CD14-positive monocyte (primary cell): ENCODE results near the gene FMO3. TPM values are rescaled to one million over a fixed set of nuclear protein-coding genes. Genes with fewer than 3 reads are reported as not detected.

Experiments
- DNase-seq, 3 donors: peaks; one replicate each; pipeline ENCODE4 v3.0.0-alpha.2; 2011 to 2022
- H2AFZ ChIP-seq: 2 replicates; pipeline ENCODE4 v1.6.0; 2012; ENCODE audit warnings: mild to moderate bottlenecking, low read depth, low read length, inconsistent platforms; ENCODE audit not compliant: insufficient read depth, poor library complexity, severe bottlenecking
- H3K27ac ChIP-seq, 2 donors: 1 replicate in 1 of 2; 2 replicates in 1 of 2; pipeline ENCODE4 v1.5.1; 2012 to 2013; ENCODE audit warnings: low read length in 2 of 2, control low read depth in 1 of 2, inconsistent platforms in 1 of 2, low read depth in 1 of 2, mild to moderate bottlenecking in 1 of 2
- H3K27me3 ChIP-seq, 2 donors: one replicate each; pipeline versions ENCODE4 v1.6.0 to v1.6.1; 2011 to 2013; ENCODE audit warnings: low read length in 2 of 2; ENCODE audit not compliant: control insufficient read depth in 2 of 2, insufficient read depth in 2 of 2
- H3K36me3 ChIP-seq, 2 donors: replicated peaks in 1 of 2; 1 replicate in 1 of 2; 2 replicates in 1 of 2; pipeline versions ENCODE4 v1.5.1 to v1.6.1; 2012 to 2013; ENCODE audit warnings: low read length in 2 of 2, control low read depth in 1 of 2, inconsistent platforms in 1 of 2, mild to moderate bottlenecking in 1 of 2; ENCODE audit not compliant: insufficient read depth in 2 of 2, control insufficient read depth in 1 of 2
- H3K4me1 ChIP-seq, 2 donors: 1 replicate in 1 of 2; 2 replicates in 1 of 2; pipeline versions ENCODE4 v1.5.1 to v1.6.1; 2012 to 2013; ENCODE audit warnings: low read length in 2 of 2, control low read depth in 1 of 2, inconsistent platforms in 1 of 2, mild to moderate bottlenecking in 1 of 2, moderate library complexity in 1 of 2; ENCODE audit not compliant: insufficient read depth in 2 of 2, control insufficient read depth in 1 of 2
- H3K4me2 ChIP-seq: replicated peaks from 2 replicates; pipeline ENCODE3; 2012; ENCODE audit warnings: low read length, moderate library complexity, mild to moderate bottlenecking; ENCODE audit not compliant: poor library complexity, severe bottlenecking; ENCODE audit errors: extremely low read depth
- H3K4me3 ChIP-seq, 3 experiments: fragments of 200-600 bp in 1 of 3; sonication (generic) in 1 of 3; replicated peaks in 1 of 3; 1 replicate in 2 of 3; 2 replicates in 1 of 3; pipeline ENCODE4 v1.5.1; 2011 to 2013; ENCODE audit warnings: low read length in 3 of 3, mild to moderate bottlenecking in 3 of 3, control low read depth in 2 of 3, low read depth in 2 of 3, inconsistent platforms in 1 of 3, moderate library complexity in 1 of 3
- H3K79me2 ChIP-seq: 2 replicates; pipeline ENCODE4 v1.6.0; 2012; ENCODE audit warnings: mild to moderate bottlenecking, control low read depth, inconsistent platforms, low read length, moderate library complexity; ENCODE audit not compliant: insufficient read depth
- H3K9ac ChIP-seq: 2 replicates; pipeline ENCODE4 v1.6.0; 2017; ENCODE audit warnings: low read length, mild to moderate bottlenecking; ENCODE audit not compliant: insufficient read depth, poor library complexity, severe bottlenecking
- H3K9me3 ChIP-seq, 2 donors: replicated peaks in 1 of 2; 1 replicate in 1 of 2; 2 replicates in 1 of 2; pipeline versions ENCODE4 v1.5.1 to v1.6.1; 2012 to 2013; ENCODE audit warnings: low read length in 2 of 2, control low read depth in 1 of 2; ENCODE audit not compliant: control insufficient read depth in 1 of 2, insufficient read depth in 1 of 2
- H4K20me1 ChIP-seq: 2 replicates; pipeline ENCODE4 v1.6.0; 2012; ENCODE audit warnings: mild to moderate bottlenecking, low read length, control low read depth, moderate library complexity; ENCODE audit not compliant: insufficient read depth
- H3K27ac Mint-ChIP-seq, 7 donors: one replicate each; pipeline ENCODE4 v1.8.0; 2020; ENCODE audit warnings: mild to moderate bottlenecking in 7 of 7, mixed read lengths in 7 of 7, moderate library complexity in 6 of 7, inconsistent platforms in 2 of 7
- H3K27me3 Mint-ChIP-seq, 3 donors: one replicate each; pipeline ENCODE4 v1.8.0; 2021 to 2022; ENCODE audit warnings: low read depth in 3 of 3, mild to moderate bottlenecking in 3 of 3, mixed read lengths in 3 of 3, moderate library complexity in 3 of 3, inconsistent platforms in 1 of 3
- H3K36me3 Mint-ChIP-seq, 2 donors: one replicate each; pipeline ENCODE4 v1.8.0; 2020; ENCODE audit warnings: mixed read lengths in 2 of 2, inconsistent platforms in 1 of 2, mild to moderate bottlenecking in 1 of 2
- H3K4me1 Mint-ChIP-seq: one replicate; pipeline ENCODE4 v1.8.0; 2020; ENCODE audit warnings: mild to moderate bottlenecking, mixed read lengths
- H3K4me3 Mint-ChIP-seq, 2 donors: one replicate each; pipeline ENCODE4 v1.8.0; 2020; ENCODE audit warnings: mild to moderate bottlenecking in 2 of 2, mixed read lengths in 2 of 2, moderate library complexity in 1 of 2
- H3K9me3 Mint-ChIP-seq, 7 donors: one replicate each; pipeline ENCODE4 v1.8.0; 2020 to 2022; ENCODE audit warnings: mixed read lengths in 7 of 7, mild to moderate bottlenecking in 6 of 7, moderate library complexity in 6 of 7, inconsistent platforms in 2 of 7
- WGBS: methylation state at CpG from one replicate; pipeline ENCODE4 v1.1.5; 2013; ENCODE audit warnings: missing lambda C conversion rate; ENCODE audit not compliant: insufficient coverage; 5-methylcytosine and 5-hydroxymethylcytosine counted together
- intact Hi-C, 2 donors: fragments of 100-400 bp; cut with micrococcal nuclease; formaldehyde crosslinking; loops; one replicate each; pipeline versions ENCODE4 v1.15.0 to v1.15.1; 2023
- polyA plus RNA-seq, 3 donors: library from polyadenylated mRNA; depleted of rRNA in 1 of 3; unstranded in 2 of 3; stranded (reverse) in 1 of 3; fragments of 300-500 nt in 2 of 3; fragments of >200 nt in 1 of 3; fragmentation: Illumina TruSeq in 2 of 3; gene quantifications; 1 replicate in 2 of 3; 2 replicates in 1 of 3; pipeline ENCODE4 v1.2.3, GENCODE V29; 2012 to 2021
- TF ChIP-seq, protein P1 (sequence below): fragments of 200-600 bp; IDR thresholded peaks from one replicate; pipeline ENCODE4 v1.8.0; 2022; ENCODE audit warnings: antibody characterized with exemption, mild to moderate bottlenecking

Gene FMO3
- polyA plus RNA-seq, 3 donors, result not detected

DNA sequence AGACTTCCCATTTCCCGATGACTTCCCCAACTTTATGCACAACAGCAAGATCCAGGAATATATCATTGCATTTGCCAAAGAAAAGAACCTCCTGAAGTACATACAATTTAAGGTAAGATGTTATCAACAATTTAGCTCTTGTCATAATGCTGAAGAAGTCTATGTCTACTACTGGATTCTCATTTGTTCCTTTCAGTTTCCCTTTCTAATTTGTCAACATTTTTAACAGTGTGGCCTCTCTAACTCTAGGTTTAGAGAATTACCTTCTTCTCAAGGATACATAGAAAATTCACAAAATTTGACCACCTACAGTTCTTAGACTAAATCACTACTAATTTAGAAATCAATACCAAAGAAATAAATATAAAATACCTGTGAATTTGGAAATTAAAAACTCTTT is 13.2 kb downstream of the FMO3 start:
- H3K4me2 ChIP-seq, result no peak overlapping the region
- no peaks in the 10 kb centered on the region for H3K4me1 Mint-ChIP-seq
- no peak overlapping the region for H2AFZ ChIP-seq

DNA sequence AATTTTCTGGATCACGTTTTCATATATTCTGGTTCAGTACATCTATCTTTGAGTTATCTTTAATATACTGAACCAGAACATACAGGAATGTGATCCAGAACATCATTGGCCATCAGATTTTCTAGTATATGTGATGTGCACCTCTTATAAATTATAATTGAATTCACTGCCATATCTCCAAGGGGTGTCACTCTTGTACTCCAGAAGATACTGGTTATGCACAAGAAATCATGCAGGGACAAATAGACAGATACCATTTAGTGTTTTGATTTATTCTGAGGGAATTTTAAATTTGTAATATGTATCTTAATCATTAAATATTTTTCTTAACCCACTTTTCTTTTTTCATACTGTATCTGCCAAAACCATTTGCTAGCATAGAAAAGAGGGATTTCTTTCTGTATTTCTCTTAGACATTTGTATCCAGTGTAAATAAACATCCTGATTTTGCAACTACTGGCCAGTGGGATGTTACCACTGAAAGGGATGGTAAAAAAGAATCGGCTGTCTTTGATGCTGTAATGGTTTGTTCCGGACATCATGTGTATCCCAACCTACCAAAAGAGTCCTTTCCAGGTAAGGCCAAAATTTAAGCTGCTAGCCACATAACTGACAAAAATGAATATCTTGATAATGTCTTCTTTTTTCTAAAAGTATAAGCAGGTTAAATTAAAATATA is 16.7 kb downstream of the FMO3 start:
- H3K27ac ChIP-seq, result no peak overlapping the region
- no peak overlapping the region for H3K27ac Mint-ChIP-seq
- no CpG with 5 or more reads among the region's 3 CpGs for WGBS

More for the DNA sequence above, 13.2 kb downstream of the FMO3 start:
- H3K9me3 ChIP-seq, result peaks cover 0 to 3% of the 10 kb centered on the region in 2 donors
- H3K27me3 ChIP-seq, result no peaks in the 10 kb centered on the region
- no peak for DNase-seq
- H3K36me3 ChIP-seq, result no peaks in the 10 kb centered on the region
- Mint-ChIP-seq H3K36me3 (no peaks in the 10 kb centered on the region), H3K9me3 (peaks cover 0 to 4% (median 2%) of the 10 kb centered on the region in 7 donors), H3K27me3 (peaks cover 0 to 2% (median 1%) of the 10 kb centered on the region in 3 donors), H3K4me3 (no peak overlapping the region), H3K27ac (no peak overlapping the region)
- H3K4me1 ChIP-seq, result no peaks in the 10 kb centered on the region
- H4K20me1 ChIP-seq, result no peaks in the 10 kb centered on the region
- WGBS, result no CpG with 5 or more reads among the region's 1 CpG
- intact Hi-C loops, result no loop called here
- no peak overlapping the region for H3K4me3 ChIP-seq
- H3K9ac ChIP-seq, result no peak overlapping the region
- TF ChIP-seq, protein P1, sequence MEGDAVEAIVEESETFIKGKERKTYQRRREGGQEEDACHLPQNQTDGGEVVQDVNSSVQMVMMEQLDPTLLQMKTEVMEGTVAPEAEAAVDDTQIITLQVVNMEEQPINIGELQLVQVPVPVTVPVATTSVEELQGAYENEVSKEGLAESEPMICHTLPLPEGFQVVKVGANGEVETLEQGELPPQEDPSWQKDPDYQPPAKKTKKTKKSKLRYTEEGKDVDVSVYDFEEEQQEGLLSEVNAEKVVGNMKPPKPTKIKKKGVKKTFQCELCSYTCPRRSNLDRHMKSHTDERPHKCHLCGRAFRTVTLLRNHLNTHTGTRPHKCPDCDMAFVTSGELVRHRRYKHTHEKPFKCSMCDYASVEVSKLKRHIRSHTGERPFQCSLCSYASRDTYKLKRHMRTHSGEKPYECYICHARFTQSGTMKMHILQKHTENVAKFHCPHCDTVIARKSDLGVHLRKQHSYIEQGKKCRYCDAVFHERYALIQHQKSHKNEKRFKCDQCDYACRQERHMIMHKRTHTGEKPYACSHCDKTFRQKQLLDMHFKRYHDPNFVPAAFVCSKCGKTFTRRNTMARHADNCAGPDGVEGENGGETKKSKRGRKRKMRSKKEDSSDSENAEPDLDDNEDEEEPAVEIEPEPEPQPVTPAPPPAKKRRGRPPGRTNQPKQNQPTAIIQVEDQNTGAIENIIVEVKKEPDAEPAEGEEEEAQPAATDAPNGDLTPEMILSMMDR, result no peak
- H3K27ac ChIP-seq, result no peak overlapping the region
- no peaks in the 10 kb centered on the region for H3K79me2 ChIP-seq

More for the DNA sequence above, 16.7 kb downstream of the FMO3 start:
- no peak for DNase-seq
- peaks cover 0 to 1% (median 0%) of the 10 kb centered on the region in 3 donors for H3K27me3 Mint-ChIP-seq
- H3K9ac ChIP-seq, result no peak overlapping the region
- intact Hi-C loops, result no loop called here
- no peaks in the 10 kb centered on the region for H3K9me3 Mint-ChIP-seq
- H3K4me2 ChIP-seq, result no peak overlapping the region
- H3K36me3 Mint-ChIP-seq, result no peaks in the 10 kb centered on the region
- H3K27me3 ChIP-seq, result no peaks in the 10 kb centered on the region
- TF ChIP-seq, protein P1, result no peak
- no peaks in the 10 kb centered on the region for H3K79me2 ChIP-seq
- H3K4me1 ChIP-seq, result no peaks in the 10 kb centered on the region
- H3K9me3 ChIP-seq, result no peaks in the 10 kb centered on the region
- no peak overlapping the region for H3K4me3 ChIP-seq
- no peaks in the 10 kb centered on the region for H4K20me1 ChIP-seq
- H2AFZ ChIP-seq, result no peak overlapping the region
- H3K4me3 Mint-ChIP-seq, result no peak overlapping the region
- no peaks in the 10 kb centered on the region for H3K36me3 ChIP-seq
- no peaks in the 10 kb centered on the region for H3K4me1 Mint-ChIP-seq
